ENCODE results near the gene PLEKHG7. TPM values are rescaled to one million over a fixed set of nuclear protein-coding genes. Genes with fewer than 3 reads are reported as not detected.
A peak's percentile ranks its signal among the peaks of the same experiment; 100 is the strongest.

The PLEKHG7 gene
- total and polyA plus RNA-seq, 9 of the 15 experiments (the other 6 are each of a cell fraction or from before 2014, with no cell fraction given) = 0.03 TPM; not detected in 8

- no peaks in the 10 kb centered on the region for H3K9me3 ChIP-seq (replicated peaks; ENCODE audit: control insufficient read depth, insufficient read depth, low read depth, low read length)
- intact Hi-C loops (cut with micrococcal nuclease) = no loop called here
- H3K36me3 ChIP-seq (ENCODE audit: control insufficient read depth, insufficient read depth, low read length) = peaks cover 32% of the 10 kb centered on the region; the same call in 2 of the 3 replicates
- no peak overlapping the region for H2AFZ ChIP-seq (ENCODE audit: low read depth, low read length)
- H3K4me1 ChIP-seq (replicated peaks in 1 of 2; ENCODE audit: control insufficient read depth in 2 of 2, insufficient read depth in 2 of 2, low read length in 2 of 2) = no peaks in the 10 kb centered on the region
- FAIRE-seq (no peak), ATAC-seq (no peak), DNase-seq (ENCODE audit: extremely low read depth in 1 of 4, low spot score in 3 of 4) (no peak)
- H3K9ac ChIP-seq (ENCODE audit: insufficient read depth in 1 of 2, low read depth in 2 of 2, low read length in 2 of 2) = no peak overlapping the region
- no peaks in the 10 kb centered on the region for H3K79me2 ChIP-seq (ENCODE audit: control insufficient read depth, insufficient read depth, low read length)
- no TSS peak for BruUV-seq (replicated peaks)
- no peaks in the 10 kb centered on the region for H4K20me1 ChIP-seq (replicated peaks; ENCODE audit: control insufficient read depth, insufficient read depth, low read length)
- H3K4me2 ChIP-seq (ENCODE audit: insufficient read depth, low read length) = no peak overlapping the region
- POLR2A ChIA-PET = interaction anchor here (1.3 kb wide), 1 partner anchor 64 kb away, joined by 3 read pairs; no protein-coding TSS in a partner anchor
- no peaks in the 10 kb centered on the region for H3K27me3 ChIP-seq (ENCODE audit: control insufficient read depth in 2 of 2, insufficient read depth in 2 of 2, low read length in 2 of 2)
- in situ Hi-C loops (cut with MboI) = loop anchor here (25.0 kb wide), 2 partner anchors 616 to 1316 kb away; no protein-coding TSS in a partner anchor
- H3K27ac ChIP-seq (ENCODE audit: extremely low read depth, low read depth, low read length) = no peak overlapping the region
- H3K4me3 ChIP-seq = no peak overlapping the region
- H3K9me1 ChIP-seq (ENCODE audit: control insufficient read depth, insufficient read depth, low read length) = no peaks in the 10 kb centered on the region
- TF ChIP-seq FOSL1 (tag; conservative IDR thresholded peaks at IDR 0.05) = 0 out of 2 replicates have a peak, but pooled peaks have one; percentile 16
- TF ChIP-seq OTX1 (CRISPR knock-in tag; IDR thresholded peaks at IDR 0.05) = no peak
- no peak for TF ChIP-seq PHB (CRISPR knock-in tag; IDR thresholded peaks at IDR 0.05)
- CTCF ChIA-PET (ENCODE audit: low intra/inter-chr PET ratio) = no interaction called here
Measured at GRCh38 chr12:92796650-92797049, 93.9 kb downstream of the PLEKHG7 start.

- no peaks in the 10 kb centered on the region for H3K27me3 ChIP-seq (ENCODE audit: control insufficient read depth in 2 of 2, insufficient read depth in 2 of 2, low read length in 2 of 2)
- no peaks in the 10 kb centered on the region for H3K4me1 ChIP-seq (replicated peaks in 1 of 2; ENCODE audit: control insufficient read depth in 2 of 2, insufficient read depth in 2 of 2, low read length in 2 of 2)
- FAIRE-seq (no peak), DNase-seq (ENCODE audit: extremely low read depth in 1 of 4, low spot score in 3 of 4) (no peak), ATAC-seq (no peak)
- no peak overlapping the region for H3K27ac ChIP-seq (ENCODE audit: extremely low read depth, low read depth, low read length)
- no peak overlapping the region for H3K9ac ChIP-seq (ENCODE audit: insufficient read depth in 1 of 2, low read depth in 2 of 2, low read length in 2 of 2)
- BruUV-seq (replicated peaks) = no TSS peak
- no peaks in the 10 kb centered on the region for H3K79me2 ChIP-seq (ENCODE audit: control insufficient read depth, insufficient read depth, low read length)
- no peak overlapping the region for H2AFZ ChIP-seq (ENCODE audit: low read depth, low read length)
- WGBS (ENCODE audit: insufficient coverage, low coverage, missing lambda C conversion rate) = 86% methylated on average over 3 of the region's 3 CpGs
- intact Hi-C loops (cut with micrococcal nuclease) (no loop called here), in situ Hi-C loops (cut with MboI) (no loop called here)
- ChIA-PET CTCF (ENCODE audit: low intra/inter-chr PET ratio) (no interaction called here), POLR2A (no interaction called here)
- H3K9me3 ChIP-seq (replicated peaks; ENCODE audit: control insufficient read depth, insufficient read depth, low read depth, low read length) = no peaks in the 10 kb centered on the region
- H3K4me3 ChIP-seq = no peak overlapping the region
- no peaks in the 10 kb centered on the region for H4K20me1 ChIP-seq (replicated peaks; ENCODE audit: control insufficient read depth, insufficient read depth, low read length)
- peaks cover 44% of the 10 kb centered on the region; the same call in 2 of the 3 replicates for H3K36me3 ChIP-seq (ENCODE audit: control insufficient read depth, insufficient read depth, low read length)
- H3K9me1 ChIP-seq (ENCODE audit: control insufficient read depth, insufficient read depth, low read length) = no peaks in the 10 kb centered on the region
- no peak overlapping the region for H3K4me2 ChIP-seq (ENCODE audit: insufficient read depth, low read length)
- TF ChIP-seq CEBPZ (IDR thresholded peaks at IDR 0.05; ENCODE audit: borderline replicate concordance, low read depth, low read length) (no peak), ZNF77 (CRISPR knock-in tag; IDR thresholded peaks at IDR 0.05) (no peak), CSDE1 (IDR thresholded peaks at IDR 0.05) (no peak), E2F4 (CRISPR knock-in tag; IDR thresholded peaks at IDR 0.05; ENCODE audit: low read depth) (no peak), GTF2B (IDR thresholded peaks at IDR 0.05; ENCODE audit: extremely low read depth, insufficient read length) (no peak), RAD21 (CRISPR knock-in tag; conservative IDR thresholded peaks at IDR 0.05 in 1 of 2, IDR thresholded peaks at IDR 0.05 in 1 of 2) (no peak), E2F5 (CRISPR knock-in tag; IDR thresholded peaks at IDR 0.05) (no peak)
Measured at GRCh38 chr12:92802906-92803305, 100.1 kb downstream of the PLEKHG7 start.
